MCF 10A (cell line): ENCODE measurements around the gene ZNF132. TPM values are rescaled to one million over a fixed set of nuclear protein-coding genes. Genes with fewer than 3 reads are reported as not detected.

Experiments used
- BruUV-seq: library from RNA; stranded (reverse); fragments of 400-500 nt; replicated peaks from 2 replicates; lab custom pipeline; 2021; lab: Mats Ljungman, UMichigan
- CTCF ChIA-PET: fragments of 300-600 bp; sonication (Branson Sonifier 250); formaldehyde crosslinking; extraction: SDS; loops from one replicate; lab custom pipeline; 2021; ENCODE audit warnings: antibody characterized with exemption, inconsistent platforms; lab: Yijun Ruan, JAX
- POLR2A ChIA-PET: fragments of 300-600, 350-650 bp; sonication (Branson Sonifier 250); formaldehyde crosslinking; extraction: SDS; loops from one replicate; lab custom pipeline; 2020; ENCODE audit warnings: antibody characterized with exemption, inconsistent platforms; lab: Yijun Ruan, JAX
- DNase-seq: peaks from one replicate; pipeline ENCODE4 v3.0.0-alpha.2; 2018; ENCODE audit not compliant: unreplicated experiment
- H3K27ac Mint-ChIP-seq: one replicate; pipeline ENCODE4 v1.8.0; 2022; ENCODE audit warnings: mild to moderate bottlenecking, low read depth, mixed read lengths; ENCODE audit not compliant: unreplicated experiment
- H3K27me3 Mint-ChIP-seq: one replicate; pipeline ENCODE4 v1.8.0; 2022; ENCODE audit warnings: mixed read lengths; ENCODE audit not compliant: insufficient read depth, unreplicated experiment
- H3K36me3 Mint-ChIP-seq: one replicate; pipeline ENCODE4 v1.8.0; 2022; ENCODE audit warnings: mild to moderate bottlenecking, moderate library complexity, mixed read lengths; ENCODE audit not compliant: insufficient read depth, unreplicated experiment
- H3K4me1 Mint-ChIP-seq: one replicate; pipeline ENCODE4 v1.8.0; 2022; ENCODE audit warnings: mixed read lengths; ENCODE audit not compliant: insufficient read depth, unreplicated experiment
- H3K4me3 Mint-ChIP-seq: one replicate; pipeline ENCODE4 v1.8.0; 2022; ENCODE audit warnings: mild to moderate bottlenecking, moderate library complexity, mixed read lengths; ENCODE audit not compliant: unreplicated experiment
- H3K9me3 Mint-ChIP-seq: one replicate; pipeline ENCODE4 v1.8.0; 2022; ENCODE audit warnings: mixed read lengths; ENCODE audit not compliant: unreplicated experiment
- CTCF ChIP-seq: fragments of 200-600 bp; IDR thresholded peaks from one replicate; pipeline ENCODE4 v1.8.0; 2022; ENCODE audit warnings: antibody characterized with exemption, mild to moderate bottlenecking; ENCODE audit not compliant: unreplicated experiment
- intact Hi-C: fragments of 100-400 bp; cut with micrococcal nuclease; formaldehyde crosslinking; loops from 2 replicates; pipeline ENCODE4 v1.14.1; 2022
- total RNA-seq: library from RNA; stranded (reverse); gene quantifications from 2 replicates; pipeline ENCODE4 v1.2.3, GENCODE V29; 2022

Gene ZNF132
- total RNA-seq, 1 experiment from 2014 or later = not detected

- no peak for TF ChIP-seq CTCF
- ChIA-PET POLR2A (no interaction called here), CTCF (no interaction called here)
- Mint-ChIP-seq H3K9me3 (no peaks in the 10 kb centered on the region), H3K27me3 (no peaks in the 10 kb centered on the region), H3K36me3 (peaks cover 28% of the 10 kb centered on the region), H3K27ac (no peak overlapping the region), H3K4me3 (no peak overlapping the region), H3K4me1 (peaks cover 19% of the 10 kb centered on the region)
- BruUV-seq = no TSS peak
- intact Hi-C loops = no loop called here
- no peak for DNase-seq
These were observed 16.2 kb upstream of the ZNF132 start for GRCh38 chr19:58456111-58456510.

GRCh38 chr19:58455306-58455705, 15.4 kb upstream of the ZNF132 start:
- Mint-ChIP-seq H3K27ac (no peak overlapping the region), H3K27me3 (no peaks in the 10 kb centered on the region), H3K9me3 (no peaks in the 10 kb centered on the region), H3K4me3 (no peak overlapping the region), H3K36me3 (peaks cover 25% of the 10 kb centered on the region), H3K4me1 (peaks cover 26% of the 10 kb centered on the region)
- no peak for DNase-seq
- ChIA-PET CTCF (no interaction called here), POLR2A (no interaction called here)
- intact Hi-C loops = no loop called here
- no TSS peak for BruUV-seq
- TF ChIP-seq CTCF = no peak

- Mint-ChIP-seq H3K27me3 (no peaks in the 10 kb centered on the region), H3K27ac (no peak overlapping the region), H3K4me1 (peaks cover 20% of the 10 kb centered on the region), H3K36me3 (peaks cover 25% of the 10 kb centered on the region), H3K4me3 (no peak overlapping the region), H3K9me3 (no peaks in the 10 kb centered on the region)
- no peak for TF ChIP-seq CTCF
- POLR2A ChIA-PET = interaction anchor here (1.0 to 1.6 kb wide), 2 partner anchors 45 to 53 kb away, joined by 3 read pairs; partner anchors contain the start of gene ZNF584
- no peak for DNase-seq
- intact Hi-C loops = loop anchor here (5.0 kb wide), 1 partner anchor 46 kb away; the partner anchor contains the start of gene ZNF584
- no TSS peak for BruUV-seq
- CTCF ChIA-PET = no interaction called here
These were observed 13.8 kb upstream of the ZNF132 start for GRCh38 chr19:58453743-58454142.

- TF ChIP-seq CTCF = no peak
- intact Hi-C loops = loop anchor here (5.0 kb wide), 1 partner anchor 44 kb away; the partner anchor contains the start of gene ZNF584
- Mint-ChIP-seq H3K4me1 (peaks cover 20% of the 10 kb centered on the region), H3K4me3 (peak within 1 kb of the TSS; percentile 93), H3K9me3 (peaks cover 6% of the 10 kb centered on the region), H3K36me3 (peaks cover 14% of the 10 kb centered on the region), H3K27me3 (no peaks in the 10 kb centered on the region), H3K27ac (peak within 1 kb of the TSS; percentile 31)
- ChIA-PET CTCF (interaction anchor here (0.7 to 1.7 kb wide), 3 partner anchors 10 to 67 kb away, joined by 3 to 4 read pairs (median 3); no protein-coding TSS in a partner anchor), POLR2A (interaction anchor here (0.5 to 3.0 kb wide), 20 partner anchors 9 to 92 kb away, joined by 3 to 24 read pairs (median 4); partner anchors contain the start of genes TRIM28, ZNF446, ZNF497 and ZNF584)
- BruUV-seq = no TSS peak
- DNase-seq = peak; percentile 98
These were observed 11.6 kb upstream of the ZNF132 start, which contains the start of gene ZNF324B for GRCh38 chr19:58451358-58452101. Gene ZNF324B (plus strand): TSS chr19:58451622. CDS start chr19:58453702, 2,080 bp downstream.
